Stimulated activated CD4-positive, alpha-beta T cell treated with anti-CD3 and anti-CD28 coated beads, Interleukin-15, amount 100 ng/mL, for 24 hours (primary cell): ENCODE measurements around the gene FGD5.
A peak's percentile ranks its signal among the peaks of the same experiment; 100 is the strongest.

Experiments used
- DNase-seq: peaks from one replicate; pipeline ENCODE4 v3.0.0-alpha.2; 2020

FGD5 gene

GRCh38 chr3:14941871-14942270, 123.1 kb downstream of the FGD5 start:
- DNase-seq: no peak

DNA sequence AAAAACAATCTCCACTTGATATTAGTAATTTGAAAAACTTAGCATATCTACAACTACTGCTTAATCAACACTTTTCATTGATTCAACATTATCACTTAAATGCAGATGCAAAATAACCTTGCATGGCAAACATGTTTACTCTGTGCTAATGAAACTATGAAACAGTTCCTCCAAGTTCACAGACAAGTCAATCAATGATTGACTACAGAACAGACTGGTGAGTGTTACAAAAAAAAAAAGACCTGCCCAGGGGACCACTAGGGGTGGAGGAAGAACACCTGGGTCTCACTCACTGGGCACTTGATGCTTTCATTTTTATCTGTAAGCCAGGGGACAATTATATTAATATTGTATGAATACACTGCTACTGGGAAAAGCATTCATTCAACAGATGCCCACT, 124.3 kb downstream of the FGD5 start:
- DNase-seq: no peak

DNA sequence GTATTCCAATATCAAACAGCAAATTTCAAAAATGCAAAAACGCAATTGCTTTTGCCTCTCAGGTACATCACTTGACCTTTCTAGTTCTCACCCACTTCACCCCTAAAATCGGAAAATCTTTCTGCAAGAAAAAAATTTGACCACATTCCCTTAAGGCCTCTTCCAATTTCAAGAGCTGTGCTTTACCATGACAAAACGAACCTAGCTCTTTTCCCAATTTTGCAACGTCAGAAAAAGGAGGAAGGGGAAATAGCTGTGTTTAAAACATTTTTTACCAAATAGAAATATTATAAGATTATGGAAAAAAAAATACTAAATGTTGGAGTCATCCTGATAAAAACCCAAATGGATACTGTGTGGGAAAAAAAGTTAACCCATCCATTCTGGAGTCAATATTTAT, 127.5 kb downstream of the FGD5 start:
- no peak for DNase-seq

DNA sequence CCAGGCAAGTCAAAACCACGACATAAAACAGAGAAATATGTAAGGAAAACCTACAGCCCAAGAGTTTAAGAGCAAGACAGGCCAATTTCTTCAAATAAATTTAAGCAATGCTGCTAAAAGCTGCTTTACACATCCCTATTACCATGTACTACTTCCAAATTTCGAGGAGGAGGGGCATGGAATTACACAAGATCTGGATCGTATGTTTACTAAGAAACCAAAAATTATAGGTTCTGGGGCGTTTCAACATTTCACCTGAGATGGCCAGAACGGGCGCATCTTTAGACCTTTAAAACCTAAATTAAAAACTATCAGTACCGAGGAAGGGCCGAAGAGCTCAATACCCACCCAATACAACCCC, 128.0 kb downstream of the FGD5 start:
- DNase-seq: no peak

DNA sequence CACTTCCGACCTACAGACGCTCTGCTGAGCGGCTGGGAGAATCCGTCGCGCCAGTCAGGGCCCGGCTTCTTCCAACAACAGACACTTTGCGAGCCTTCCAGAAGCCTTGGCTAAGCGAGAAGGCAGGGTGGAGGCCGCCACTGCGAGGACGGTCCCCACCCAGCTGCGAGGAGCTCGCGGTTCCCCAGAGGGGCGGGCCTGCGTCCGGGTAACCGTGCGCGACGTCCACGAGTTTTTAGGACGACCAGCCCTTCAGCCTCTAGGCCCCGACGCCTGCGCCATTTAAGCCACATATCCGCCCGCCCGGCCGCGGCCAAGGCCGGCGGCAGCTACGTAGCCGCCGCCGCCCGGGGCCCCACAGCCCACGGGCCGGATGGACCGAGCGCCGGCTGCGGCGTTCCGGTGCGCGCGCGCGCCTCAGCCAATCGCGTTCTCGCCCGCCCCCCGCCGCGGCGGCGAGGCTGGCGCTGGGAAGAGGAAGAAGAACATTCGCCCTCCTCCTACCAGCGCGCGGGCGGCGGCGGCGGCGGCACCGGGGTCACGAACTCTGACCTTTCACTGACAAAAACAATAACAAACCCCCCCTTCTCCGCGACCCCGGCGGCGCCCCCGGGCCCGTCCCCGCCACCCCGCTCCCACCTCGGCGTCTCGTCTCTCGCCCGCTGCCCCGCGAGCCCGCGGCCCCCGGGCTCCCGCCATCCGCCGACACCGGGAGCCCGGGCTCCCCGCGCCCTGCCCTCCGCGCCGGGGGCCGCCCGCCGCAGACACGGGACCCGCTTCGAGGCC, 128.5 kb downstream of the FGD5 start, which contains the start of gene NR2C2:
Gene NR2C2, plus strand, starts transcription at position 484 of the 786 bp plus-strand sequence. CDS start 56,332 bp downstream, outside the sequence.
- peak; percentile 89 for DNase-seq

GRCh38 chr3:14947886-14948608, 129.3 kb downstream of the FGD5 start:
- DNase-seq: peak; percentile 96

DNA sequence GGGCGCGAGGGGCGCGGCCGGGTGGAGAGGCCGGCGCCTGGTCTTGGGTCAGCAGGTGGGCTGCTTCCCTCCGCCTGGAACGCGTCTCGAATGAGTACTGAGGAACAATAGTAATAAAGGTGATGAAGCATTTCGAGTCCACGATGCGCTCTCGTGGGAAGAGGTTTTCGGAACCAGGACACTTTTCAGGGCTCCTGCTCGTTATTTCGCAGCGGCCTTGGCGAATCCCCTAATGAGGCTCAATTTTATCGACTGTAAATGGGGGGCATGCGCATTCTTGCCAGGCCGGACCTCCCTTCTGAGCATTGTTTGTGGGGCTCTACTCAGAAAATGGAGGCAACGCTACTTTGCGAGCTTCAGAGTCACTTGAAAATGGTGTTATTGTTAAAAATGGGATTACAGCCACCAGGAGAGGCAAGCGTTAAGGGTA, 129.9 kb downstream of the FGD5 start:
- DNase-seq: no peak

DNA sequence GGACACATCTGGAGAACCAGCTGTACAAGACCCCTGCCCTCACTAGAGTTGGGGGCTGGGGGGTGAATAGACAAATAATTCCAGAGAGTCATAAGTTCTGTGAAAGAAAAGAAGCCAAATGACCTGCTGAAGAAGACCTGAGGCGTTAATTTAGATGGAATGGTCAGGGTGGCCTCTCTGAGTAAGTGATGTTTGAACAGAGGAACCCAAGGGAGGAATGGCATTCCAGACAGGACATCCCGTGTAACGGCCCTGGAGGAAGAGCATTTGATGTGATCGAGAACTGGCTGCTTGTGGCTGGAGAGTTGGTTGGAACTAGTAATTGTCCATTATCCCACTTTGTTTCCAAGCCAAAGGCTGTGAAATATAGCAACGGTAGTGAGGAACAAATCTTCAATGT, 130.4 kb downstream of the FGD5 start:
- no peak for DNase-seq

DNA sequence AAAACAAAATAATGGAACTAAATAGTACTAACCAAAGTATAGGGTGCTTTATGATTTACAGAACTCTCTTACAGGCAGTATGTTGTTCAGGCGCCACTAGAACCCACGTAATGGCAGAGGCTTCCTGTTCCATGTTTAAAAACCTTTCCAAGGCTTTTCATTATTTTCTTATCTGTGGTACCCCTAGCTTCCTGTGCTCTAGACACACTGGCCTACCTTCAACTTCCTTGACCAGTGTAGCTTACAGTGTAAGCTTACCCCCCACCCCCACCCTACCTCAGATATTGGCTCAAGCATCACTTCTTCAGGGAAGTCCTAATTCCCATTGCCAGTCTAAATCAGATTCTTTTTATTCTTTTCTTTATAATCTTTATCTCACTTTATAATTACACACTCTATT, 131.5 kb downstream of the FGD5 start:
- no peak for DNase-seq

GRCh38 chr3:14957153-14957552, 138.4 kb downstream of the FGD5 start:
- DNase-seq: no peak

DNA sequence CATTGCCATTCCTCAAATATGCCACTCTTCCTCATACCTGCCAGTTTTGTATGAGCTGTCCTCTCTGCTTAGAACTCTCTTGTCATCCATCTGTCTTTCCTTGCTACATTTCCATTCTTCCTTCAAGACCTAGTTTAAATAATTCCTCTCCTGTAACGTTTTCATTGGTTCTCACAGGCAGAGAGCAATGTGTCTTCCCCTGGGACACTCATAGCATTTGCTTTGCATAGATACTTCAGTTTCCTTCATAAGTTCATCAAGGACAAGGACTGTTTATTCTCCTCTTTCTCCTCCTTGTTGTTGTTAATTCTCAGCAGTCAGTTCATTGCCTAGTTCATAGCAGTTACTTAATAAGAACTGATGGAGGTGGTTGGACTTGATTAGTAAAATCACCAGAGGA, 139.2 kb downstream of the FGD5 start:
- DNase-seq: no peak

GRCh38 chr3:14959359-14959943, 140.7 kb downstream of the FGD5 start:
- DNase-seq: no peak

GRCh38 chr3:14962762-14963161, 144.0 kb downstream of the FGD5 start:
- DNase-seq: no peak

GRCh38 chr3:14967285-14967684, 148.5 kb downstream of the FGD5 start:
- no peak for DNase-seq

- no peak for DNase-seq
Measured at GRCh38 chr3:14969671-14970070, 150.9 kb downstream of the FGD5 start.

GRCh38 chr3:14976317-14976716, 157.6 kb downstream of the FGD5 start:
- no peak for DNase-seq

- no peak for DNase-seq
Measured at GRCh38 chr3:14980689-14981088, 161.9 kb downstream of the FGD5 start.
